ENCODE results near the gene GAST. TPM values are rescaled to one million over a fixed set of nuclear protein-coding genes. Genes with fewer than 3 reads are reported as not detected.

The GAST gene
- total RNA-seq, 1 experiment from 2014 or later, result not detected

DNA sequence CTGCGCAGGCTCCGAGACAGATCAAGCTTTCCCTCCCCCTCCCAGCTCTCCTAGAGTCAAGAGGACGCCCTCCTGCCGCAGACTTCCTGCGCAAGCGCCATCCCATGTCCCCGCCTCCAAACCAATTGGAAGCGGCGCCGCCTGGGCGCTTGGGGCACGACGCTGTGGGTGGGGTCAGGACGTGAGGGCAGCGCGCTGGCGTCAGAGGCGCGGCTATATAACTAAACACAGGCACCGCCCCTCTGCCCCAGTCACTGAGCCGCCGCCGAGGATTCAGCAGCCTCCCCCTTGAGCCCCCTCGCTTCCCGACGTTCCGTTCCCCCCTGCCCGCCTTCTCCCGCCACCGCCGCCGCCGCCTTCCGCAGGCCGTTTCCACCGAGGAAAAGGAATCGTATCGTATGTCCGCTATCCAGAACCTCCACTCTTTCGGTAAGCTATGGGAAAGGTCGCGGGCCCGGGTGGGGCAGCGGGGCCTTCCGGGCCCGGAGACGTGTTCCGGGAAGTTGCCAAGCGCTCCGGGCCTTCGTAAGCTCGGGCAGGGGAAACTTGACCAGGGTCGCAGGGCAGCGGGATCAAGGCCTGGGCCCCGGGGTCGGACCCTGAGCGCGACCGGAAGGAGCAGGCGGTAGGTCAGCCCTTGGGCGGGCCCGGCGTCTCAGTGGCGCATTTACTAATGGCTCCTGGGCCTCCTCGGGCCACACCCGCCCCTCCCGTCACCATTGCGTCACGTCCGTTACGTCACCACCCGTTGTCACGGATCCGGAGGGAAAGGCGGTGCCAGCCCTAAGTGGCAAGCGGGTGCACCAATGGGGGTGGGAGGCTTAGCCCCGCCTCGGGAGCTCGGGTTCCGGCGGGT is 23.3 kb upstream of the GAST start, which contains the start of gene EIF1:
TSS of gene EIF1 (plus strand) at position 245 of the 856 bp plus-strand sequence. CDS start at position 399, 154 bp downstream.
- peak within 1 kb of the TSS; percentile 100 for H3K9ac ChIP-seq (ENCODE audit: low read length)
- no peaks in the 10 kb centered on the region for H3K9me2 ChIP-seq (replicated peaks; ENCODE audit: insufficient read depth, low read length)
- peaks cover 35% of the 10 kb centered on the region for H3K36me3 ChIP-seq (ENCODE audit: insufficient read depth, low read length)
- DNase-seq, result peak; percentile 100
- H3K4me1 ChIP-seq (ENCODE audit: low read length), result peaks cover 14% of the 10 kb centered on the region
- H3K4me2 ChIP-seq (ENCODE audit: low read depth, low read length, poor library complexity, severe bottlenecking), result peak within 1 kb of the TSS; percentile 90
- no peaks in the 10 kb centered on the region for H3K9me3 ChIP-seq (ENCODE audit: low read length)
- peaks cover 16% of the 10 kb centered on the region for H3K79me2 ChIP-seq (ENCODE audit: low read length)
- peak within 1 kb of the TSS; percentile 77; the same call in 1 of the 2 replicates for H2AFZ ChIP-seq (ENCODE audit: low read length)
- H4K20me1 ChIP-seq (ENCODE audit: insufficient read depth, low read depth, low read length), result peaks cover 29% of the 10 kb centered on the region
- H3K27ac ChIP-seq (ENCODE audit: low read length), result peak within 1 kb of the TSS; percentile 86
- H3K27me3 ChIP-seq (ENCODE audit: low read length), result no peaks in the 10 kb centered on the region
- peak within 1 kb of the TSS; percentile 93 for H3K4me3 ChIP-seq (ENCODE audit: low read length)

DNA sequence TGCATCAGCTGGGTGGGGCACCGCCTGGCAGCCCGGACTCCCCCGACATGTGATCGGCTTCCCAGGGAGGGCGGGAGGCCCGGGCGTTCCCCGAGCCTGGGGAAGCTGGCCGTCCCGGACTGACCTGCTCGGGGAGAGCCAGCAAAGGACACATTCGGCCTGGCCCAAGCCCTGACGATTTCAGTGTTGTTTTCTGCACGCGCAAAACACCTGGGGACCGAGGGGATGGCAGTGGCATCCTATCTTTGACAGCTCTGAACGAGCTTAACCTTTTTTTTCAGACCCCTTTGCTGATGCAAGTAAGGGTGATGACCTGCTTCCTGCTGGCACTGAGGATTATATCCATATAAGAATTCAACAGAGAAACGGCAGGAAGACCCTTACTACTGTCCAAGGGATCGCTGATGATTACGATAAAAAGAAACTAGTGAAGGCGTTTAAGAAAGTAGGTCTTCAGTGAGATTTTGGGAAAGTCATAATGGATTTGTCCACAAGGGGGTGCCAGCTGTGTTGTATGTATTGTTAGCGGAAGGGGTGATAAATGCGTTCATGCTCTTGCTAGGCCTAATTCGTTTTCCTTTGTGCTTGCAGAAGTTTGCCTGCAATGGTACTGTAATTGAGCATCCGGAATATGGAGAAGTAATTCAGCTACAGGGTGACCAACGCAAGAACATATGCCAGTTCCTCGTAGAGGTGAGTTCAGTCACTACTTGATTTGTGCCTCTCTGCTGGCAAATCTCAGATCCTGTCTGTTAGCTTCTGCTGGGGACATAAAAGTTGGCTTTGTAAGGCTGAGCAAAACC is 22.4 kb upstream of the GAST start:
- Histone ChIP-seq H3K4me3 (ENCODE audit: low read length) (peak overlapping the region; percentile 93), H3K9me3 (ENCODE audit: low read length) (no peaks in the 10 kb centered on the region), H3K9me2 (replicated peaks; ENCODE audit: insufficient read depth, low read length) (no peaks in the 10 kb centered on the region), H2AFZ (ENCODE audit: low read length) (no peak overlapping the region), H3K27ac (ENCODE audit: low read length) (peak overlapping the region; percentile 86), H3K4me2 (ENCODE audit: low read depth, low read length, poor library complexity, severe bottlenecking) (peak overlapping the region; percentile 75), H4K20me1 (ENCODE audit: insufficient read depth, low read depth, low read length) (peaks cover 29% of the 10 kb centered on the region), H3K27me3 (ENCODE audit: low read length) (no peaks in the 10 kb centered on the region), H3K79me2 (ENCODE audit: low read length) (peaks cover 16% of the 10 kb centered on the region), H3K4me1 (ENCODE audit: low read length) (peaks cover 14% of the 10 kb centered on the region), H3K9ac (ENCODE audit: low read length) (peak overlapping the region; percentile 93), H3K36me3 (ENCODE audit: insufficient read depth, low read length) (peaks cover 35% of the 10 kb centered on the region)
- peak; percentile 76 for DNase-seq

DNA sequence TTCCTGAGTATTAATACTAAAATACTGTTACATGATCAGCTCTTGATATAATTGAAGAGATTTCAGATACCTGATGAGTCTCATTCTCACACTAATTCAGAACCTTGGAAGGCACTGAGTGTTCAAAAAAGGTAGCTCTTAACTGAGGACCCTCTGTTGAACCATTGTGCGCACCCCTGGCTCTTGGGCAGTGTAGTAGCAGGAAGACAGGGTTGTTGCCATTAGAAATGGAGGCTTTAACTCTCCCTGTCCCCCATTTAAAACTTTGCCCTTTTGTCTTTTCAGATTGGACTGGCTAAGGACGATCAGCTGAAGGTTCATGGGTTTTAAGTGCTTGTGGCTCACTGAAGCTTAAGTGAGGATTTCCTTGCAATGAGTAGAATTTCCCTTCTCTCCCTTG is 21.6 kb upstream of the GAST start:
- Histone ChIP-seq H3K27ac (ENCODE audit: low read length) (peak overlapping the region; percentile 86; the same call in 1 of the 2 replicates), H3K36me3 (ENCODE audit: insufficient read depth, low read length) (peaks cover 35% of the 10 kb centered on the region), H3K9ac (ENCODE audit: low read length) (peak overlapping the region; percentile 93; the same call in 1 of the 2 replicates), H3K9me3 (ENCODE audit: low read length) (no peaks in the 10 kb centered on the region), H4K20me1 (ENCODE audit: insufficient read depth, low read depth, low read length) (peaks cover 29% of the 10 kb centered on the region), H3K4me2 (ENCODE audit: low read depth, low read length, poor library complexity, severe bottlenecking) (peak overlapping the region; percentile 75), H3K9me2 (replicated peaks; ENCODE audit: insufficient read depth, low read length) (no peaks in the 10 kb centered on the region), H3K27me3 (ENCODE audit: low read length) (no peaks in the 10 kb centered on the region), H2AFZ (ENCODE audit: low read length) (no peak overlapping the region), H3K79me2 (ENCODE audit: low read length) (peaks cover 16% of the 10 kb centered on the region), H3K4me1 (ENCODE audit: low read length) (peaks cover 14% of the 10 kb centered on the region), H3K4me3 (ENCODE audit: low read length) (peak overlapping the region; percentile 93)
- no peak for DNase-seq

DNA sequence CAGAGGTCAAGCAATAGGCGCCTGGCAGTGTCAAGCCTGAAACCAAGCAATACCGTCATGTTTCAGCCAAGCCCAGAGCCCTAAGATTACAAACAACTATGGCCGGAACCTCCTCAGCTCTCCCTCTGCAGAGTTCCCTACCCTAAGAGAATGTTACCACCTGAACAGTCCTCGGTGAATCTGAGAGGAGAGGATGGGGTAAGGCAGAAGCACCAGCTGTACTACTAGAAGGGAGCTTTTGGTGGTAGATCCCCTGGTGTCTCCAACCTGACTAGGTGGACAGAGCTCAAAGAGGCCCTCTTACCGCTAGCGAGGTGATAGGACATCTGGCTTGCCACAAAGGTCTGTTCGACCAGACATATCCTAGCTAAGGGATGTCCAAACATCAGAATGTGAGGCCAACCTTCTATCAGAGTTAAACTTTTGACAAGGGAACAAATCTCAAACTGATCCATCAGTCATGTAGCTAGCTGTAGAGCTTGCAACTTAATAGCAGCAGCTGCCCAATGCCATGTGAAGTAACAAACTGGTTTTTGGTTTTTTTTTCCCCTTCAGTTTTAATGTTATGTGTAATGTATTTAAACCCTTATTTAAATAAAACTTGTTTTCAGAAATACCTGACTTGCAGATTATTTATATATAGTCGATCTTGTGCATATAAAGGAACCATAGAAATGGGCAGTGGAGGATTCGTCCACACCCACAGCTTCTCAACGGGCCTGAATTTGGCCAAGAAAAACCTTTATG is 20.9 kb upstream of the GAST start:
- no peak for DNase-seq
- no peak overlapping the region for H3K9ac ChIP-seq (ENCODE audit: low read length)
- no peak overlapping the region for H2AFZ ChIP-seq (ENCODE audit: low read length)
- H3K4me1 ChIP-seq (ENCODE audit: low read length), result peaks cover 14% of the 10 kb centered on the region
- H4K20me1 ChIP-seq (ENCODE audit: insufficient read depth, low read depth, low read length), result peaks cover 29% of the 10 kb centered on the region
- H3K27me3 ChIP-seq (ENCODE audit: low read length), result no peaks in the 10 kb centered on the region
- H3K4me2 ChIP-seq (ENCODE audit: low read depth, low read length, poor library complexity, severe bottlenecking), result no peak overlapping the region
- H3K9me3 ChIP-seq (ENCODE audit: low read length), result no peaks in the 10 kb centered on the region
- H3K9me2 ChIP-seq (replicated peaks; ENCODE audit: insufficient read depth, low read length), result no peaks in the 10 kb centered on the region
- no peak overlapping the region for H3K27ac ChIP-seq (ENCODE audit: low read length)
- H3K36me3 ChIP-seq (ENCODE audit: insufficient read depth, low read length), result peaks cover 35% of the 10 kb centered on the region
- peaks cover 16% of the 10 kb centered on the region for H3K79me2 ChIP-seq (ENCODE audit: low read length)
- H3K4me3 ChIP-seq (ENCODE audit: low read length), result no peak overlapping the region

DNA sequence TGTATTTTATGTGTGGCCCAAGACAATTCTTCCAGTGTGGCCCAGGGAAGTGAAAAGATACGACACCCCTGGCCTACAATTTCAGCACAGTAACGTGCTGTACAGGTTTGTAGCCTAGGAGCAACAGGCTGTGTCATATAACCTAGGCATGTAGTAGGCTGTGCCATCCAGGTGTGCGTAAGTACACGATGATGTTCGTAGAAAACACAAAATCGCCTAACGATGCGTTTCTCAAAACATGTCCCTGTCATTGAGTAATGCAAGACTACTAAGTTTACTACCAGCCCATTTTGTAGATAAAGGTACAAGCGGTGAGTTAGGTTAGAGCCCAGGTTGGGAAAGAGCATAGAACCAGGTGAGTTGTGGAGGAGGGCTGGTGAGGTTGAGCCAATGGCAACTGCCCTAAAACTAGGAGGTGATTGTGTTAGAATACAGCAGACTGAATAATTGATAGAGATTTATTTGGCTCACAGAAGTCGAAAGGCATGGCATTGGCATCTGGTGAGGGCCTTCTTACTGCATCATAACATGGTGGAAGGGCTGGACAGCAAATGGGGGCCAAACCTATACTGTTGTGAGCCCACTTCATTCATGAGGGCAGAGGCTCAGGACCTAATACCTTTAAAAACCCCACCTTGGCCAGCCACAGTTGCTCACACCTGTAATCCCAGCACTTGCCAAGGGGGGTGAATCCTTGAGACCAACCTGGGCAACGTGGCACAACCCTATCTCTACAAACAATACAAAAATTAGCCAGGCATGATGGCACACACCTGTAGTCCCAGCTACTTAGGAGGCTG is 19.2 kb upstream of the GAST start:
- Histone ChIP-seq H3K27me3 (ENCODE audit: low read length) (no peaks in the 10 kb centered on the region), H3K27ac (ENCODE audit: low read length) (no peak overlapping the region), H3K4me1 (ENCODE audit: low read length) (peaks cover 8% of the 10 kb centered on the region), H3K9me2 (replicated peaks; ENCODE audit: insufficient read depth, low read length) (no peaks in the 10 kb centered on the region), H3K36me3 (ENCODE audit: insufficient read depth, low read length) (peaks cover 35% of the 10 kb centered on the region), H3K4me2 (ENCODE audit: low read depth, low read length, poor library complexity, severe bottlenecking) (no peak overlapping the region), H3K4me3 (ENCODE audit: low read length) (no peak overlapping the region), H3K79me2 (ENCODE audit: low read length) (peaks cover 16% of the 10 kb centered on the region), H3K9me3 (ENCODE audit: low read length) (no peaks in the 10 kb centered on the region), H4K20me1 (ENCODE audit: insufficient read depth, low read depth, low read length) (peaks cover 29% of the 10 kb centered on the region), H3K9ac (ENCODE audit: low read length) (no peak overlapping the region), H2AFZ (ENCODE audit: low read length) (no peak overlapping the region)
- DNase-seq, result peak; percentile 51

DNA sequence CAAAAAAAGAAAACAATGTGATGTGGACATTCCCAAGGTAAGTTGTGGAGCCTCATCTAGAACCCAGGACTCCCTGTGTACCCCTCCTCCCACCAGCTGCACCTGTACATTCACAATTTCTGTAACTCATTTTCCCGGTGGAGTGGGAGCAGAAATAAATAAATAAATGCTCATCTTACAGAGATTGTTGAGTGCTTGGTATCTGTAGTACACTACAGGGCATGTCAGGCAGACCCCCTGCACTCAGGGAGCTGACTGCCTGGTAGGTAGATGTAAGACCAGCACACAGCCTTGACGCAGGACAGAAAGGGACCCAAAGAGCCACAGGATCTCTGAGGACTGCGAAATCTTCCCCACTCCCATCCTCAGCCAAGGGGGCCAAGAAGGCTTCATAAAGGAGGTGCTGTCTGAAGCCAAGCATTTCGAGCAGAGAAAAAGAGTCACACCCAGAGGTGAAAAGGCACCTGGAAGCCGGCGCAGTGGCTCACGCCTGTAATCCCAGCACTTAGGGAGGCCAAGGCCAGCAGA is 16.9 kb upstream of the GAST start:
- Histone ChIP-seq H3K4me2 (ENCODE audit: low read depth, low read length, poor library complexity, severe bottlenecking) (no peak overlapping the region), H3K9ac (ENCODE audit: low read length) (no peak overlapping the region), H3K4me1 (ENCODE audit: low read length) (peaks cover 4% of the 10 kb centered on the region), H3K79me2 (ENCODE audit: low read length) (peaks cover 4% of the 10 kb centered on the region), H3K4me3 (ENCODE audit: low read length) (no peak overlapping the region), H3K36me3 (ENCODE audit: insufficient read depth, low read length) (peaks cover 26% of the 10 kb centered on the region), H4K20me1 (ENCODE audit: insufficient read depth, low read depth, low read length) (peaks cover 20% of the 10 kb centered on the region), H2AFZ (ENCODE audit: low read length) (no peak overlapping the region), H3K27me3 (ENCODE audit: low read length) (no peaks in the 10 kb centered on the region), H3K9me2 (replicated peaks; ENCODE audit: insufficient read depth, low read length) (no peaks in the 10 kb centered on the region), H3K9me3 (ENCODE audit: low read length) (no peaks in the 10 kb centered on the region), H3K27ac (ENCODE audit: low read length) (no peak overlapping the region)
- DNase-seq, result no peak

DNA sequence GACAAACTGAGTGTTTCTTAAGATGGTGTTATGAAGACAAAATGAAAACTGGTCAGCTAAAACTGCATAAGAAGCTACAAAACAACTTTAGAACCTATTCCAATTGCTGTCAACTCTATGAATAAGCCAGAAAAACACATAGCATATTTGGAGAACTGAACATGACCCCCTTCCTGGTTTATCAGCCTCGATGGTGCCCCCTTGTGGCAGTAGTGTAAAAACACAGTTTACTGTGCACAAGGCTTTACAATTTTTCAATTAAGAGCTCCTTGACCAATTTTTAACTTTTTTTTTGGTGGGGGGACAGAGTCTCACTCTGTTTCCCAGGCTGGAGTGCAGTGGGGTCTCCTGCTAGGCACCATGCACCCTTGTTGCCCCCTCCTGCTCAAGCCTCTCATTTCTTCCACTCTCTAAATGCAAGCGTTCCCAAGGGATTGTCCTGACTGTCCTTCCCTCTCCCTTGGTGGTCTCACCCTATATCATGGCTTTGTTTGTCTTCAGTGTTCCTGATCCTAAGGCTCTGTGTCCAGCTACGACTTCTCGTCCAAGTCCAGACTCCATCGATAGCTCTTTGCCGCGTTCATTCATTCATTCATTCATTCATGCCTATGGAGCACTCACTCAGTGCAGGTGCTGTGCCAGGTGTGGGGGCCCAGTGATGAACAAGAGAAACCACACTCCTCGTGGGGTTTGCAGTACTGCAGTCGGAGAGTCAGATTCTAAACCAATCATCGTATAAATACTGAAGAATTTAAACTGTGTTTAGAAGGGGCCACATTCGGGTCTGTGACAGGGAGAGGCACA is 16.0 kb upstream of the GAST start:
- Histone ChIP-seq H3K27me3 (ENCODE audit: low read length) (no peaks in the 10 kb centered on the region), H3K4me1 (ENCODE audit: low read length) (no peaks in the 10 kb centered on the region), H3K9ac (ENCODE audit: low read length) (no peak overlapping the region), H3K9me3 (ENCODE audit: low read length) (no peaks in the 10 kb centered on the region), H2AFZ (ENCODE audit: low read length) (no peak overlapping the region), H3K4me3 (ENCODE audit: low read length) (no peak overlapping the region), H3K79me2 (ENCODE audit: low read length) (no peaks in the 10 kb centered on the region), H3K36me3 (ENCODE audit: insufficient read depth, low read length) (peaks cover 17% of the 10 kb centered on the region), H3K4me2 (ENCODE audit: low read depth, low read length, poor library complexity, severe bottlenecking) (no peak overlapping the region), H4K20me1 (ENCODE audit: insufficient read depth, low read depth, low read length) (peaks cover 11% of the 10 kb centered on the region), H3K9me2 (replicated peaks; ENCODE audit: insufficient read depth, low read length) (no peaks in the 10 kb centered on the region), H3K27ac (ENCODE audit: low read length) (no peak overlapping the region)
- DNase-seq, result peak; percentile 93

Measured in Karpas-422 (cell line).